B cell (primary cell): ENCODE measurements around the gene PRR32. TPM values are rescaled to one million over a fixed set of nuclear protein-coding genes. Genes with fewer than 3 reads are reported as not detected.

ENCODE experiments used
- ATAC-seq: fragments of 200-7000 bp; cut with Tn5 transposase; one replicate; pipeline ENCODE4 v1.10.0; 2021; ENCODE audit warnings: low read depth, mild to moderate bottlenecking, moderate number of reproducible peaks, moderate library complexity
- CTCF ChIA-PET: fragments of 350-600 bp; sonication (Branson Sonifier 250); formaldehyde crosslinking; loops from one replicate; lab custom pipeline; 2021; ENCODE audit warnings: antibody characterized with exemption, inconsistent platforms; lab: Charles Lee
- POLR2A ChIA-PET: fragments of 350-600 bp; sonication (Branson Sonifier 250); formaldehyde crosslinking; loops from one replicate; lab custom pipeline; 2021; ENCODE audit warnings: antibody characterized with exemption; lab: Charles Lee
- DNase-seq: peaks from one replicate; pipeline ENCODE4 v3.0.0; 2013
- H2AFZ ChIP-seq: 2 replicates; pipeline ENCODE4 v1.6.1; 2012; ENCODE audit warnings: mild to moderate bottlenecking, low read depth, low read length; ENCODE audit not compliant: insufficient read depth, poor library complexity, severe bottlenecking
- H3K27ac ChIP-seq, 2 donors: 1 replicate in 1 of 2; 2 replicates in 1 of 2; pipeline ENCODE4 v1.5.1; 2012 to 2013; ENCODE audit warnings: low read length in 2 of 2, mild to moderate bottlenecking in 2 of 2, moderate library complexity in 1 of 2
- H3K27me3 ChIP-seq, 4 experiments: fragments of 200-600 bp in 1 of 4; sonication (generic) in 1 of 4; replicated peaks in 1 of 4; 1 replicate in 2 of 4; 2 replicates in 2 of 4; pipeline versions ENCODE4 v1.6.1 to v1.7.0; 2013 to 2016; ENCODE audit warnings: low read length in 3 of 4, mild to moderate bottlenecking in 2 of 4, mixed read lengths in 1 of 4, moderate library complexity in 1 of 4; ENCODE audit not compliant: insufficient read depth in 4 of 4, control insufficient read depth in 3 of 4; ENCODE audit errors: control extremely low read depth in 1 of 4
- H3K36me3 ChIP-seq, 2 experiments: replicated peaks in 1 of 2; 1 replicate in 1 of 2; 2 replicates in 1 of 2; pipeline versions ENCODE4 v1.6.1 to v1.7.1; 2013; ENCODE audit warnings: low read length in 1 of 2; ENCODE audit not compliant: insufficient read depth in 2 of 2, control insufficient read depth in 1 of 2; ENCODE audit errors: control extremely low read depth in 1 of 2, extremely low read depth in 1 of 2
- H3K4me1 ChIP-seq, 2 donors: fragments of 200-600 bp in 1 of 2; sonication (generic) in 1 of 2; 1 replicate in 1 of 2; 2 replicates in 1 of 2; pipeline versions ENCODE4 v1.5.1 to v1.6.1; 2013 to 2017; ENCODE audit warnings: low read length in 2 of 2; ENCODE audit not compliant: control insufficient read depth in 2 of 2, insufficient read depth in 2 of 2
- H3K4me2 ChIP-seq: replicated peaks from 2 replicates; pipeline ENCODE3; 2012; ENCODE audit warnings: mild to moderate bottlenecking, low read depth, low read length; ENCODE audit not compliant: poor library complexity, severe bottlenecking
- H3K4me3 ChIP-seq, 5 experiments: fragments of 200-600 bp in 1 of 5; sonication (generic) in 1 of 5; 1 replicate in 3 of 5; 2 replicates in 2 of 5; pipeline versions ENCODE4 v1.5.1 to v1.7.0; 2011 to 2016; ENCODE audit warnings: low read length in 4 of 5, mild to moderate bottlenecking in 4 of 5, low read depth in 2 of 5, control low read depth in 1 of 5, moderate library complexity in 1 of 5; ENCODE audit not compliant: insufficient read depth in 1 of 5; ENCODE audit errors: control extremely low read depth in 1 of 5, extremely low read depth in 1 of 5
- H3K79me2 ChIP-seq: fragments of 200-600 bp; sonication (generic); one replicate; pipeline ENCODE4 v1.6.0; 2016; ENCODE audit warnings: low read length; ENCODE audit not compliant: control insufficient read depth, insufficient read depth
- H3K9ac ChIP-seq: fragments of 200-600 bp; sonication (generic); 2 replicates; pipeline ENCODE4 v1.6.1; 2017; ENCODE audit warnings: mild to moderate bottlenecking, low read length, moderate library complexity
- H3K9me3 ChIP-seq, 3 donors: one replicate each; pipeline versions ENCODE4 v1.6.1 to v1.7.1; 2013; ENCODE audit warnings: low read length in 2 of 3; ENCODE audit not compliant: control insufficient read depth in 2 of 3, insufficient read depth in 1 of 3; ENCODE audit errors: control extremely low read depth in 1 of 3
- H4K20me1 ChIP-seq: 2 replicates; pipeline ENCODE4 v1.6.0; 2012; ENCODE audit warnings: mild to moderate bottlenecking, low read length; ENCODE audit not compliant: insufficient read depth, control insufficient read depth, poor library complexity, severe bottlenecking
- H3K27ac Mint-ChIP-seq: one replicate; pipeline ENCODE4 v1.8.0; 2021; ENCODE audit warnings: mixed read lengths
- H3K27me3 Mint-ChIP-seq: one replicate; pipeline ENCODE4 v1.8.0; 2021; ENCODE audit warnings: mixed read lengths
- H3K4me1 Mint-ChIP-seq: one replicate; pipeline ENCODE4 v1.8.0; 2021; ENCODE audit warnings: mixed read lengths
- H3K4me3 Mint-ChIP-seq: one replicate; pipeline ENCODE4 v1.8.0; 2021; ENCODE audit warnings: mixed read lengths
- H3K9me3 Mint-ChIP-seq: one replicate; pipeline ENCODE4 v1.8.0; 2022; ENCODE audit warnings: mixed read lengths; ENCODE audit not compliant: insufficient read depth
- CTCF ChIP-seq: fragments of 200-600 bp; IDR thresholded peaks from one replicate; pipeline ENCODE4 v1.8.0; 2022; ENCODE audit warnings: antibody characterized with exemption, mild to moderate bottlenecking
- EZH2 ChIP-seq: IDR thresholded peaks from 2 replicates; pipeline ENCODE4 v1.6.1; 2012; ENCODE audit warnings: borderline replicate concordance, low read depth, mild to moderate bottlenecking, moderate library complexity, low read length; ENCODE audit not compliant: insufficient read depth, poor library complexity, severe bottlenecking
- WGBS: methylation state at CpG from one replicate; pipeline ENCODE4 v1.1.5; 2013; ENCODE audit warnings: missing lambda C conversion rate; ENCODE audit not compliant: insufficient coverage; 5-methylcytosine and 5-hydroxymethylcytosine counted together
- intact Hi-C: fragments of 100-400 bp; cut with micrococcal nuclease; formaldehyde crosslinking; loops from one replicate; pipeline ENCODE4 v1.10.0; 2022
- polyA plus RNA-seq: library from polyadenylated mRNA; depleted of rRNA; stranded (reverse); fragments of >200 nt; gene quantifications from 2 replicates; pipeline ENCODE4 v1.2.3, GENCODE V29; 2012
- total RNA-seq, 2 donors: library from RNA; stranded (reverse); fragments of 120-200 nt in 1 of 2; gene quantifications; 1 replicate in 1 of 2; 2 replicates in 1 of 2; pipeline versions ENCODE4 v1.2.3 to v1.2.4, GENCODE V29; 2013 to 2022

Gene PRR32
- total and polyA plus RNA-seq, 2 donors (not counting 1 experiment from before 2014, with no cell fraction given), result not detected

GRCh38 chrX:126815806-126816205, 3.7 kb upstream of the PRR32 start:
- no peak overlapping the region for H2AFZ ChIP-seq
- H3K4me2 ChIP-seq, result no peak overlapping the region
- no peaks in the 10 kb centered on the region for H3K9me3 Mint-ChIP-seq
- WGBS, result no CpG with 5 or more reads among the region's 1 CpG
- no peaks in the 10 kb centered on the region for H3K79me2 ChIP-seq
- H3K4me3 ChIP-seq, result no peak overlapping the region
- POLR2A ChIA-PET, result no interaction called here
- CTCF ChIA-PET, result no interaction called here
- H3K9ac ChIP-seq, result no peak overlapping the region
- no peaks in the 10 kb centered on the region for H4K20me1 ChIP-seq
- no peak overlapping the region for H3K27ac Mint-ChIP-seq
- H3K4me3 Mint-ChIP-seq, result no peak overlapping the region
- H3K27ac ChIP-seq, result no peak overlapping the region
- no peaks in the 10 kb centered on the region for H3K27me3 Mint-ChIP-seq
- H3K27me3 ChIP-seq, result no peaks in the 10 kb centered on the region
- intact Hi-C loops, result no loop called here
- H3K9me3 ChIP-seq, result no peaks in the 10 kb centered on the region
- TF ChIP-seq EZH2 (no peak), CTCF (no peak)
- no peak for ATAC-seq
- DNase-seq, result no peak
- H3K4me1 ChIP-seq, result no peaks in the 10 kb centered on the region
- H3K36me3 ChIP-seq, result no peaks in the 10 kb centered on the region
- H3K4me1 Mint-ChIP-seq, result no peaks in the 10 kb centered on the region

- Histone ChIP-seq H3K4me2 (no peak overlapping the region), H3K4me1 (no peaks in the 10 kb centered on the region), H3K79me2 (no peaks in the 10 kb centered on the region), H3K36me3 (no peaks in the 10 kb centered on the region), H3K4me3 (no peak overlapping the region), H3K27me3 (no peaks in the 10 kb centered on the region), H3K9ac (no peak overlapping the region), H4K20me1 (no peaks in the 10 kb centered on the region), H3K27ac (no peak overlapping the region), H3K9me3 (no peaks in the 10 kb centered on the region), H2AFZ (no peak overlapping the region)
- Mint-ChIP-seq H3K4me3 (no peak overlapping the region), H3K4me1 (no peaks in the 10 kb centered on the region), H3K9me3 (no peaks in the 10 kb centered on the region), H3K27ac (no peak overlapping the region), H3K27me3 (no peaks in the 10 kb centered on the region)
- WGBS, result 79% methylated on average over 8 of the region's 13 CpGs
- no peak for DNase-seq
- ChIA-PET CTCF (no interaction called here), POLR2A (no interaction called here)
- no peak for ATAC-seq
- TF ChIP-seq EZH2 (no peak), CTCF (no peak)
- intact Hi-C loops, result no loop called here
These were observed 1.3 kb downstream of the PRR32 start for GRCh38 chrX:126820700-126821420.
